A549 treated with AZD2906 at 1 μM for 4 hours (cell line): ENCODE data around the gene EMILIN2. TPM values are rescaled to one million over a fixed set of nuclear protein-coding genes. Genes with fewer than 3 reads are reported as not detected.

Source experiments
- total RNA-seq: library from RNA; stranded (reverse); fragments of 200-300 nt; extraction: Qiagen RNA extraction; gene quantifications from 5 replicates; pipeline ENCODE4 v1.2.3, GENCODE V29; 2022

The EMILIN2 gene
- total RNA-seq = 9.0 to 14.7 TPM (median 12.9 TPM) in 5 replicates

GRCh38 chr18:2846636-2847316 is at the start of gene EMILIN2:
EMILIN2 (plus strand) TSS chr18:2847006; CDS start chr18:2847189, 183 bp downstream.

Other genes with a start within 250 kb of the EMILIN2 start
- gene SMCHD1, start 191.3 kb upstream of the EMILIN2 start, total RNA-seq = 11.4 to 19.5 TPM (median 13.2 TPM) in 5 replicates
- 17.1 to 19.6 TPM (median 19.0 TPM) in 5 replicates for gene LPIN2, start 166.1 kb downstream of the EMILIN2 start, total RNA-seq